Measurements from ENCODE around the gene SLC35F5.
"Not testable (repeated sequence)": the region's sequence is repeated elsewhere in the genome, so short reads cannot be mapped to it uniquely, and the experiment has no call there.

The SLC35F5 gene

DNA sequence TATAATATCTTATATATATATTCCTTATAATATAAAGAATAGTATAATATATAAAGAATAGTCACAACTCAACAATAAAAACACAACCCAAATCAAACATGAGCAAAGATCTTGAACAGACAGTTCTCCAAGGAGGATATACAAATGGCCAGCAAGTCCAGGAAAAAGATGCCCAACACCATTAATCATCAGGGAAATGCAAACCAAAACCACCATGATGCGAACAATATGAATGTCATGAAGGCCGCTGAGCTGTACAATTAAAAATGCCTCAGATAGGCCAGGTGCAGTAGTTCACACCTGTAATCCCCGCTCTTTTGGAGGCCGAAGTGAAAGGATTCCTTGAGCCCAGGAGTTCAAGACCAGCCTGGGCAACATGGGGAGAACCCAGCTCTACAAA is 58.9 kb downstream of the SLC35F5 start:
- DNase-seq (ENCODE audit: low spot score): no peak

DNA sequence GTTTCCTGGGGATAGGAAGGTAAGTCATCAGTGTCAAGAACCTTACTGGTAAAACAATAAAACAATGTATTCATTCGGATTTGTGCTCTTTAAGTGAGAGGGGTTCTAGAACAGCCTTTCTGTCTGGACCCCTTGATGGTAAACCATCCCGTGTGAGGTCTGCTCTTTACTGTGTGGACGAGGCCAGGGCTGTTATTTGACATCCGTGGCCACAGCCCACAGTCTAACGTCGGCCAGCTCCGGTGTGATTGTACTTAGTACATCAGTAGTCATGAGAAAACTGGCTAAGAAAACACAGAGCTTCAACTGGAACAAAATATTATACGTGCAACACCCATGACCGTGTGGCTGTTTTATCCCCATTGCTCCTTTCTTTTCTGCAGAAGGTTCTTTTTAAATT is 62.0 kb downstream of the SLC35F5 start:
- no peak for DNase-seq (ENCODE audit: low spot score)

DNA sequence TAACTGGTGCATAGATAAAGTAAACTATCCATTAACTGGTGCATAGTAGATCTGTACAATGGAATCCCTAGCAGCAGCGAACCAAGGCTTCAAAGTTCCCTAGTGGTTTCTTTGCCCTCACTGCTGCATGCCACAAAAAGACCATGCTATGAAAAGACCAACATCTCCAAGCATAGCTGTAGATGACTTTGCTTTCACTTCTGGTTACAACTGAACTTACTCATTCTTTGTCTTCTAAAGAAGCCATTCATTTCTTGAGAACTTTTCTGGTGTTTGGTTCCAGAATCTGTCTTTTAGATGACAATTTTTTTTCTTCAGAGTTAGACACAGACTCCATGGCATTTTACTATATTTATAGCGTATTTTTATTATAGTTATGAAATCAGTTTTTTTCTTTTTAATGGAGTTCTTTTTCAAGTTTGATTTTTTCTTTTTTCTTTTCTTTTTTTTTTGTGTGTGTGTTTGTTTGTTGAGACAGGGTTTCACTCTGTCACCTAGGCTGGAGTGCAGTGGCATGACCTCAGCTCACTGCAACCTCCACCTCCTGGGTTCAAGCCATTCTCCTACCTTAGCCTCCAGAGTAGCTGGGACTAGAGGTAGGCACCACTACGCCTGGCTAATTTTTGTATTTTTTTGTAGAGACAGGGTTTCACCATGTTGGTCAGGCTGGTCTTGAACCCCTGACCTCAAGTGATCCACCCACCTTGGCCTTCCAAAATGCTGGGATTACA is 63.6 kb downstream of the SLC35F5 start:
- DNase-seq (ENCODE audit: low spot score): peak; percentile 22

DNA sequence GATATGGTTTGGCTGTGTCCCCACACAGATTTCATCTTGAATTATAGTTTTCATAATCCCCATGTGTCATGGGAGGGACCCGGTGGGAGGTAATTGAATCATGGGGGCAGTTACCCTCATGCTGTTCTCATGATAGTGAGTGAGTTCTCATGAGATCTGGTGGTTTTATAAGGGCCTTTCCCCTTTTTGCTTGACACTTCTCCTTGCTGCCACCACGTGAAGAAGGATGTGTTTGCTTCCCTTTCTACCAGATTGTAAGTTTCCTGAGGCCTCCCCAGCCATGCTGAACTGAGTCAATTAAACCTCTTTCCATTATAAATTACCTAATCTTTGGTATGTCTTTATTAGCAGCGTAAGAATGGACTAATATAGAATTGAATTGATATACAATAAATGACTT is 65.6 kb downstream of the SLC35F5 start:
- not testable (repeated sequence) for DNase-seq (ENCODE audit: low spot score)

DNA sequence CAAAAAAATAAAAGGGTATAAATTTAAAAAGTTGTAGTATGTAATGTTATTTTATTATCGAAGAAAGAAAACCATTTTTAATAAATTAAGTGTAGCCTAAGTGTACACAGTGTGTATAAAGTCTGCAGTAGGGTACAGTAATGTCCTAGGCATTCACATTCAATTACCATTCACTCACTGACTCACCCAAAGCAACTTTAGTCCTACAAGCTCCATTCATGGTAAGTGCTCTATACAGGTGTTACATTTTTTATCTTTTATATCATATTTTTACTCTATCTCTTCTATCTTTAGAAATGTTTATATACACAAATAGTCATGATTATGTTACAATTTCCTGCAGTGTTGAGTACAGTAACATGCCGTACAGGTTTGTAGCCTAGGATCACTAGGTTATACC is 69.9 kb downstream of the SLC35F5 start:
- DNase-seq (ENCODE audit: low spot score): no peak

DNA sequence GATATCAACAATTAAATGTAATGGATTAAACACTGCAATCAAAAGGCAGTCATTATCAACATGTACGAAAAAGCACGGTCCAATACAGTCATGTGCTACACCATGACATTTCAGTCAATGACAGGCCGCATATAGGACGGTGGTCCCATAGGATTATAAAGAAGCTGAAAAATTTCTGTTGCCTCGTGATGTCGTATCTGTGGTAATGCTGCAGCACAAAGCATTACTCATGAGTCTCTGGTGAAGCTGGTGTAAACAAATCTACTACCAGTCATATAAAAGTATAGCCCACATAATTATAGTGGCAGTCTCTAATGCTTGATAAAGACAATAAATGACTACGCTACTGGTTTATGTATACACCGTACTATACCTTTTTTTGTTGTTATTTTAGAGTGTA is 71.0 kb downstream of the SLC35F5 start:
- DNase-seq (ENCODE audit: low spot score): no peak

DNA sequence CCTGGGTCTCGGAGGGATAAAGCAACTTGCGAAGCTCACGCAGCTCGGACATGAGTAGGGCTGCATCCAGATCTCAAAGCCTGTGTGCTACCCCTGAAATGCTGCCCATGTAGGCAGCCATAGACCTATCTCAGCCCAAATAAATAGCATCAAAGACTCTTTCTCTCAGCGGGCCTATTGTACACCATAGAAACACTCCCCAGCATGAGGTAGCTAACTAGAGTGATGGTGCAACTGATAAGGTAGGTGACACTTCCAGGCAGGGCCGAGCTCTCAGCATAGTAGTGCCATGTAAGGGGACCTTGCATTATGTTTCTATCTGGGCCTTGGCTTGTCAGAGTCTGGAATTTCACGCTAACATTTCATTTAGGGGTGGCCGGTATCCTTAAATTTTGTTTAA is 77.0 kb downstream of the SLC35F5 start:
- DNase-seq (ENCODE audit: low spot score): no peak

DNA sequence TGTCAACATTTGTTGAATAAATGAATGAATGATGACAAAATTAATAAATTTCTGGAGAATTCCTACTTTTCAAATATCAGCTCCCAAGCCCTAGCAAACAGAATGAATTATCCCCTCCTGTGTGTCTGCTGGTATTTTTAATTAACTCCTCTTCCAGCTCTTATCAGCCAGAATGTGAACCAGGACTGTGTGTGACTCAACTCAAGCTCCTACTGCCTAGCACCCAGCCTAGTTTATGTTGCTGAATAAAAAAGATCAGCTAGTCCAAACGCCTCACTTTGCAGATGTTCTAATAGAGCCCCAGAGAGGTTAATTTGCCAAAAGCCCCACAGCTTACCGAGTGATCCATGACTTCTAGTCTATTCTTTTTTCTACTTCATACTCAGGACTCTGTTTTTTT is 79.1 kb downstream of the SLC35F5 start:
- no peak for DNase-seq (ENCODE audit: low spot score)

DNA sequence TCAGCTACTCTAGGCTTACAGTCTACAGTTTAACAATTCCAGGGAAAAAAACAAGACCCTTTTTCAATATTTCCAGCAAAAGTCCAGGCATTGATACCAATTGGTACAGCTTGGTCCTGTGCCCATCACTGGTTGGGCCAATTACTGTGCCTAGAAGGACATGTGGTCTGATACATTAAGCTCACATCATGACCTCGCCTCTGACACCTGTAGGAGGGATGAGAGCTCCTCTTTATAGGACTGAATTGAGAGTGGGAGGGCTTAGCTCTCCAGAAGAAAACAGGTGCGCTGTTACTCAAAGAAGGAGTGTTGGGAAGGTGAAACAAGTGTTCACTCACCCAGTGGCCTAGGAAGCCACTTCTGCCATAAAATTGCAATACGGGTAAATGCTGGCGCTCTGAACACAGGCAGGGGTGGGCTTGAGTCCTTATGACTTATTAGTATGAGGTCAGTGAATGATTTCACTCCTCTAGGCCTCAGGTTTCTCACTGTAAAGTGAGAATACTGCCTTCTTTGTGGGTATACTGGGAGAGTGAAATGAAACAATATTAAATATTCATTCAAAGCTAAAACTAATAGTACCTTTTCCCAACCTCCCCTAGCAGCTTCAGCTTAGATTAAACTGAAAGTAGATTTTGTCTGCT is 79.7 kb downstream of the SLC35F5 start:
- DNase-seq (ENCODE audit: low spot score): no peak

DNA sequence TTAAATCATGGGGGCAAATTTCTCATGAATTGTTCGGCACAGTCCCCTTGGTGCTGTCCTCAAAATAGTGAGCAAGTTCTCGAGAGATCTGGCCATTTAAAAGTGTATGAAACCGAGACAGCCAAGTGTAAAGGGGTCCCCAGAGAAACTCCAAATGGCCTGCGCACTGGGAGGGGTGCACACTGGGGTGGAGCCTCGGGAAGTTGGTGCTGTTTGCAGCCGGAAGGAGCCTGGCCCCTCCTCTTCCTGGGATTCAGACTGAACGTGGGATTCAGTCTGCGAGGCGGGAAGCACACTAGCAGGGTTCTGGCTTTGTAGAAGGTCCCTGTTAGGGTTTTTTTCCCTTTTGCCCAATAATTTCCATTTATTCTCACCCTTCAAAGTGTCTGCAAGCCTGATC is 80.6 kb downstream of the SLC35F5 start:
- DNase-seq (ENCODE audit: low spot score): no peak

DNA sequence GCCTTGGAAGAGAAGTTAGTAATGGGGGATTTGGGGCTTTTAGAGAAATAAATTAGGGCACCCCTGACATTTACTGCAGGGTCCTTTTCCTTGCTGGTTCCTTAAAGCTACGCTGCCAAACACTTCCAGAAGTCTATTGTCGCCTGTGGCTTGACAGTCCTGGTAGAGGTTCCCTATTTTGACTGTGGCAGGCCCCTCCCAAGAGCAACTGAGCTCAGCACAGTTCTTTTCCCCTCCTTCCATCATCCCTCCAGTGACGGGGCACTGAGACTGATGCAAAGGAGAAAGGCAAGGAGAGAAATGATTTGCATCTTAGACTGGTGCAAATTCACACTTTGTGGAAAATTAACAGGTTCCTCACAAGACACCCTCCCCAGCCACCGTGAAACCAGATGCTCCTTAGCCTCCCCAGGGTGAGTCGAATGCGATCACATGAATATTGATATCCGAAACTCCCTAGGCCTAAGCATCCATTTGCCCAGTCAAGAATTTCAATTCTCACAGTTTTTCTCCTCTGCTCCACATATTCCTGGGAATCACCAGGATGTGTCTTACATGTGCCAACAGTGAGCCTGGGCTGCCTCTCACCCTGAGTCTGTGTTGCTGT is 84.0 kb downstream of the SLC35F5 start:
- no peak for DNase-seq (ENCODE audit: low spot score)

DNA sequence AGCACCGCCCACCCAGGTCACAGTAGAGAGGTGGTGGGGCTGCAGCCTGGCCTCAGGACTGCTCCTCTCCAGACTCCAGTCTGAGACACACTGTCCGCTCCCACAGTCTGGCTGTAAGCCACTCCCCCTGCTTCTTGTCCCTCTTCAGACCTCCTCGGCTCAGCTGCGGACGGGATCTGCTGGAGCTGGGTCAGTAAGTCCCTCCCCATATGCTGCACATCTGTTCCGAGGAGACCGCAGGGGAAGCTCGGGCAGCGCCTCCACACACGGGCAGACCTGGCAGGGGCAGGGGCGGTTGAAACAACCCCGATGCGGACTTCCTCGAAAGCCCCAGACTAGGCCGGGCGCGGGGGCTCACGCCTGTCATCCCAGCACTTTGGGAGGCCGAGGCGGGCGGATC is 87.4 kb downstream of the SLC35F5 start:
- DNase-seq (ENCODE audit: low spot score): not testable (repeated sequence)

DNA sequence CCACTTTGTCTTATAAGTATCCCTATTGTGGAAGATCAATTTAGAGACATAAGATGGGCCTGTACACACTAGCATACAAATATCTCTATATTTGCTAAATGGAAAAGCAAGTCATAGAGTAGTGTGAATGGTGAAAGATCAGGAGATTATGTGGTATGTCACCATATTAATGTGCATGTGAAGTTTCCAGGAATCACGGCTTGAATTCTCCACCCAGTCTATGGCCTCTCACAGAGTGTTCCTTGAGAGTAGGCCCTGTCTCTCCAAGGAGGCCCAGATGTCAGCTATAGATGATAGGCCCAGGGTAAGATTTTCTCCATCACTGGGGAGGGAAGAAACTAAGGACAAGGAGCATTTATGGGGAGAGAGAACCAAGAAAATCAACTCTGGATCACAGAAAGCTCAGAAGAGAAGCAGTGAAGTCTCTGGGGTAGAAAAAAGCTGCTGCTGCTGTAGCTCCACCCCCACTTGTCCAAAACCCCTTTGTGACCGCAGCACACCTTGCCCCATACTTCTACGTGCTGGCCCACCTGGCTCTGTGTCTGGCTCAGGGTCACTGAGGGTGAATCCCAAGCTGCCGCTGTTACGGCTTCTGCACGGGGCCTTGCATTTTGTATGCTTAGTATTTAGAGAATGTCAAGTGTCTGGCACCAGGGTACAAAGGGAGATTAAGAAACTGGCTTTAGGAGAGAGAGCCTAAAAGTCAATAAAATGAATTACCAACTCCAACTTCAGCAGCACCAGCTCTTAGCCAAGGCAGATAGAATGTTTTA is 91.5 kb downstream of the SLC35F5 start:
- not testable (repeated sequence) for DNase-seq (ENCODE audit: low spot score)

DNA sequence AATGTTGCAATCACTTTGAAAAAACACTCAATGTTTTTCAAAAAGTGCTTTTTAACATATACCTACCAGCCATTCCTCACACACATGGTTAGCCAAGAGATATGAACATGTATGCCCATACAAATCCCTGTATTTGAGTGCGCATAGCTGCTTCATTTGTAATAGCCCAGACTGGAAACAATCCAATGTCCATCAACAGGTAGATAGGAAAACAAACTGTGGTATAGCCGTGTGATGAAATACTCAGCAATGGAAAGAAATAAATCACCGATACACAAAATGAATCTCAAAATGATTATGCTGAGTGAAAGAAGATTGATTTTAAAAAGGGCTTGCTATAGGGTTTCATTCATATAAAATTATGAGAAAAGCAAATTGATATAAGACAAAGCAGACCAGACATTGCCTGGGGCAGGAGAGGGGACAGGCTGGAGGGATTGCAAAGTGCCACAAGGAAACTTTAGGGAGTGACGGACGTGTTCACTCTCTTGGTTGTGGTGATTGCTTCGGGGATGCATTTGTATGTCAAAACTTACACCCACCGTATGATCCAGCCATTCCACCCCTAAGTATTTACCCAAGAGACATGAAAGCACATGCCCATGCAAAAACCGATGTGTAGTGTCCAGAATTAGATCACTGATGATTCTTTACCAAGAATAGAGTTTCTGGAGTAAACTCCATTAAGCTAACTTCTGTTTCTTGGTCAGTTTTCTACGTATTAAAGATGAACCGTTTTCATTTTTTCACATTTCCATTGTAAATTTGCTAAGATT is 93.0 kb downstream of the SLC35F5 start:
- DNase-seq (ENCODE audit: low spot score): not testable (repeated sequence)
